ENCODE data around the gene MAP2K5. TPM values are rescaled to one million over a fixed set of nuclear protein-coding genes. Genes with fewer than 3 reads are reported as not detected.

The MAP2K5 gene
- total RNA-seq, 4 donors from 2014 or later, result 7.2 to 14.2 (median 9.3) TPM

- TF ChIP-seq CTCF (IDR thresholded peaks at IDR 0.05), result no peak
- no peak for ATAC-seq (ENCODE audit: low FRiP score)
- DNase-seq (ENCODE audit: low spot score), result no peak
These were observed 157.5 kb downstream of the MAP2K5 start for GRCh38 chr15:67700023-67700422.

DNA sequence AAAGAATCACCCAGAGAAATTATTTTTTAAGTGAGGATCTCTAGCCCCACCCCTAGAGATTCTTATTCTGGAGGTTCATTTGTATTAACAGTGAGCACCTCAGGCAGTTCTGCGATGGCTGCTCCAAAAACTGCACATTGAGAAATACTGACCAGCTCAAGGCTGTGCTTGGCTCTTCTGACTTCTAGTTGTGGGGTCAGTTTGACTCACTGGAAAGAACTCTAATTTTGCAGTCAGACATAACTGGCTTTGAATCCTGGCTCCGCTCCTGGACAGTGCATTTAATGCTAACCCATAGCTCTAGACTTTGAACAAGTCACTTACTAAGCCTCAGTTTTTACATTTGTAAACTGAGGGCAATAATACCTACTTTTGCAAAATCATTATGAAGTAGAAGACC, 159.2 kb downstream of the MAP2K5 start:
- no peak for TF ChIP-seq CTCF (IDR thresholded peaks at IDR 0.05)
- ATAC-seq (ENCODE audit: low FRiP score) (no peak), DNase-seq (ENCODE audit: low spot score) (no peak)

- no peak for TF ChIP-seq CTCF (IDR thresholded peaks at IDR 0.05)
- DNase-seq (ENCODE audit: low spot score) (no peak), ATAC-seq (ENCODE audit: low FRiP score) (no peak)
These were observed 165.2 kb downstream of the MAP2K5 start for GRCh38 chr15:67707520-67708283.

- no peak for TF ChIP-seq CTCF (IDR thresholded peaks at IDR 0.05)
- no peak for DNase-seq (ENCODE audit: low spot score)
- no peak for ATAC-seq (ENCODE audit: low FRiP score)
These were observed 166.0 kb downstream of the MAP2K5 start for GRCh38 chr15:67708500-67708899.

- no peak for ATAC-seq (ENCODE audit: low FRiP score)
- DNase-seq (ENCODE audit: low spot score), result no peak
- no peak for TF ChIP-seq CTCF (IDR thresholded peaks at IDR 0.05)
These were observed 172.7 kb downstream of the MAP2K5 start for GRCh38 chr15:67715170-67715569.

DNA sequence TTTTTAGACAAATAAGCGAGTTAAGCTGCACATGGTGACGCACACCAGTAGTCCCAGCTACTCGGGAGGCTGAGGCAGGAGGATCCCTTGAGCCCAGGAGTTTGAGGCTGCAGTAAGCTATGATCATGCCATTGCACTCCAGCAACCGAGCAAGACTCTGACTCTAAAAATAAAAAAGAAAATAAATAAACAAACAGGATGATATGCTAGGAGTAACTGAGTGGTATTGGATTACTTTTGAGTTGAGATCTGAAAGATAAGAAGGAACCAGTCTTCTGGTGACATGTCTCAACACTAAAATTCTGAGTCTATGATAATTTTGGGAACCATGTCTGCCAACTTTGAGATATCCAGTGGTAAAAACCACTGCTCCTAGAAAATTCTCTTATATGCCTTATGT, 173.7 kb downstream of the MAP2K5 start:
- ATAC-seq (ENCODE audit: low FRiP score) (no peak), DNase-seq (ENCODE audit: low spot score) (no peak)
- no peak for TF ChIP-seq CTCF (IDR thresholded peaks at IDR 0.05)

DNA sequence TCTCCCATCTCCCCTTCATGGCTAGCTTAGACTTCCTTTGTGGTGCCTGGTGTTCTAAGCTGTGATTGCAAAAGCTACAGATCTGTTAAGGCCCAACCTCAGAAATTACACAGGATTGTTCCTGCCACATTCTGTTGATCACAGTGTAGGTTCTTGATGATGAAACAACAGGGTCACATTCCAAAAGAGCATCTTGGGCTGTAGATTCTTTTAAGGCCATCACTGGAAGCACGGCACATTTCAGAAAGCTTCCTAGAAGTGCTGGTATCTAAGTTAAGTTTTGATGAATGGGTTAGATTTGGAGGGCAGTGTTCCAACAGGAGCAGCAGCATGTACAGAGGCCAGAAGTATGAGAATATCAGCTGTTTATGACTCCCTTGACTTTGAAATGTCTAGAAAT, 175.3 kb downstream of the MAP2K5 start:
- no peak for ATAC-seq (ENCODE audit: low FRiP score)
- TF ChIP-seq CTCF (IDR thresholded peaks at IDR 0.05), result no peak

More for the DNA sequence above, 175.3 kb downstream of the MAP2K5 start:
- DNase-seq (ENCODE audit: low spot score), result no peak

Data from omental fat pad (tissue), 4 donors.